ENCODE data around the gene RPS2.

The RPS2 gene

GRCh38 chr16:1993731-1994131 lies 29.1 kb upstream of the RPS2 start (continued):
- TF ChIP-seq, protein P1, sequence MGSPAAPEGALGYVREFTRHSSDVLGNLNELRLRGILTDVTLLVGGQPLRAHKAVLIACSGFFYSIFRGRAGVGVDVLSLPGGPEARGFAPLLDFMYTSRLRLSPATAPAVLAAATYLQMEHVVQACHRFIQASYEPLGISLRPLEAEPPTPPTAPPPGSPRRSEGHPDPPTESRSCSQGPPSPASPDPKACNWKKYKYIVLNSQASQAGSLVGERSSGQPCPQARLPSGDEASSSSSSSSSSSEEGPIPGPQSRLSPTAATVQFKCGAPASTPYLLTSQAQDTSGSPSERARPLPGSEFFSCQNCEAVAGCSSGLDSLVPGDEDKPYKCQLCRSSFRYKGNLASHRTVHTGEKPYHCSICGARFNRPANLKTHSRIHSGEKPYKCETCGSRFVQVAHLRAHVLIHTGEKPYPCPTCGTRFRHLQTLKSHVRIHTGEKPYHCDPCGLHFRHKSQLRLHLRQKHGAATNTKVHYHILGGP (tag by site-specific recombination; IDR thresholded peaks at IDR 0.05): no peak

DNA sequence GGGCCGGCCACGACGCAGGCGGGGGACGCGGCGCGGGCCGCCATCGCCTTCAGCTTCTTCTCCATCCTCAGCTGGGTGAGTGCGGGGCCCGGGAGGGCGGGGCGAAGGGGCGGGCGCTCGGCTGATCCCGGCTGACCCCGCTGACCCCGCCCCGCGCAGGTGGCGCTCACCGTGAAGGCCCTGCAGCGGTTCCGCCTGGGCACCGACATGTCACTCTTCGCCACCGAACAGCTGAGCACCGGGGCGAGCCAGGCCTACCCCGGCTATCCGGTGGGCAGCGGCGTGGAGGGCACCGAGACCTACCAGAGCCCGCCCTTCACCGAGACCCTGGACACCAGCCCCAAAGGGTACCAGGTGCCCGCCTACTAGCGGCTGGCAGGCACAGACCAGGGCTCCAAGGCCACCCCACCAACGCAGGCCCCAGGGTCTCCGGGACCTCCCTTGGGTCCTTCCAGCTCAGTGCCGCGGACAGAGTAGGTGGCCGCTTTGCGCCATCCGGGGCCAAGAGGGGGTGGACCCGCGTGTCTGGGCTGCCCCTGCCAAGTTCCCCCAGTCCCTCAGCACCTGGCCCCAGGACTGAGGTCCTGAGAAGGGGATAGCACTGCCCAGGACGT lies 28.2 kb upstream of the RPS2 start:
- H3K27ac ChIP-seq (ENCODE audit: extremely low read depth, low read depth, low read length): no peak overlapping the region
- ChIA-PET CTCF (interaction anchor here (3.8 kb wide), 1 partner anchor 10 kb away, joined by 39 read pairs; no protein-coding TSS in a partner anchor), POLR2A (interaction anchor here (0.9 to 1.5 kb wide), 3 partner anchors 28 to 163 kb away, joined by 5 to 7 read pairs (median 5); partner anchors contain the start of genes RPS2 and TRAF7)

More for the DNA sequence above, 28.2 kb upstream of the RPS2 start:
- Histone ChIP-seq H3K4me3 (ENCODE audit: low read depth, low read length) (no peak overlapping the region), H3K9me3 (ENCODE audit: control insufficient read depth, insufficient read depth, low read depth, low read length) (no peaks in the 10 kb centered on the region), H3K4me1 (ENCODE audit: control insufficient read depth, insufficient read depth, low read length) (peaks cover 3% of the 10 kb centered on the region), H3K36me3 (ENCODE audit: control insufficient read depth in 2 of 2, insufficient read depth in 1 of 2, low read length in 2 of 2) (peaks cover 0 to 12% of the 10 kb centered on the region in 2 experiments; a peak in 2 of 3 replicates)
- TF ChIP-seq, protein P2, sequence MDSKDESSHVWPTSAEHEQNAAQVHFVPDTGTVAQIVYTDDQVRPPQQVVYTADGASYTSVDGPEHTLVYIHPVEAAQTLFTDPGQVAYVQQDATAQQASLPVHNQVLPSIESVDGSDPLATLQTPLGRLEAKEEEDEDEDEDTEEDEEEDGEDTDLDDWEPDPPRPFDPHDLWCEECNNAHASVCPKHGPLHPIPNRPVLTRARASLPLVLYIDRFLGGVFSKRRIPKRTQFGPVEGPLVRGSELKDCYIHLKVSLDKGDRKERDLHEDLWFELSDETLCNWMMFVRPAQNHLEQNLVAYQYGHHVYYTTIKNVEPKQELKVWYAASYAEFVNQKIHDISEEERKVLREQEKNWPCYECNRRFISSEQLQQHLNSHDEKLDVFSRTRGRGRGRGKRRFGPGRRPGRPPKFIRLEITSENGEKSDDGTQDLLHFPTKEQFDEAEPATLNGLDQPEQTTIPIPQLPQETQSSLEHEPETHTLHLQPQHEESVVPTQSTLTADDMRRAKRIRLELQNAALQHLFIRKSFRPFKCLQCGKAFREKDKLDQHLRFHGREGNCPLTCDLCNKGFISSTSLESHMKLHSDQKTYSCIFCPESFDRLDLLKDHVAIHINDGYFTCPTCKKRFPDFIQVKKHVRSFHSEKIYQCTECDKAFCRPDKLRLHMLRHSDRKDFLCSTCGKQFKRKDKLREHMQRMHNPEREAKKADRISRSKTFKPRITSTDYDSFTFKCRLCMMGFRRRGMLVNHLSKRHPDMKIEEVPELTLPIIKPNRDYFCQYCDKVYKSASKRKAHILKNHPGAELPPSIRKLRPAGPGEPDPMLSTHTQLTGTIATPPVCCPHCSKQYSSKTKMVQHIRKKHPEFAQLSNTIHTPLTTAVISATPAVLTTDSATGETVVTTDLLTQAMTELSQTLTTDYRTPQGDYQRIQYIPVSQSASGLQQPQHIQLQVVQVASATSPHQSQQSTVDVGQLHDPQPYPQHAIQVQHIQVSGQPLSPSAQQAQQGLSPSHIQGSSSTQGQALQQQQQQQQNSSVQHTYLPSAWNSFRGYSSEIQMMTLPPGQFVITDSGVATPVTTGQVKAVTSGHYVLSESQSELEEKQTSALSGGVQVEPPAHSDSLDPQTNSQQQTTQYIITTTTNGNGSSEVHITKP (tag by site-specific recombination; IDR thresholded peaks at IDR 0.05): no peak
- no peak for TF ChIP-seq ZSCAN16 (tag by site-specific recombination; IDR thresholded peaks at IDR 0.05)
- TF ChIP-seq ZNF571 (tag by site-specific recombination; IDR thresholded peaks at IDR 0.05): no peak
- TF ChIP-seq ZBTB49 (tag by site-specific recombination; IDR thresholded peaks at IDR 0.05; ENCODE audit: low read depth): no peak
- TF ChIP-seq, protein P3, sequence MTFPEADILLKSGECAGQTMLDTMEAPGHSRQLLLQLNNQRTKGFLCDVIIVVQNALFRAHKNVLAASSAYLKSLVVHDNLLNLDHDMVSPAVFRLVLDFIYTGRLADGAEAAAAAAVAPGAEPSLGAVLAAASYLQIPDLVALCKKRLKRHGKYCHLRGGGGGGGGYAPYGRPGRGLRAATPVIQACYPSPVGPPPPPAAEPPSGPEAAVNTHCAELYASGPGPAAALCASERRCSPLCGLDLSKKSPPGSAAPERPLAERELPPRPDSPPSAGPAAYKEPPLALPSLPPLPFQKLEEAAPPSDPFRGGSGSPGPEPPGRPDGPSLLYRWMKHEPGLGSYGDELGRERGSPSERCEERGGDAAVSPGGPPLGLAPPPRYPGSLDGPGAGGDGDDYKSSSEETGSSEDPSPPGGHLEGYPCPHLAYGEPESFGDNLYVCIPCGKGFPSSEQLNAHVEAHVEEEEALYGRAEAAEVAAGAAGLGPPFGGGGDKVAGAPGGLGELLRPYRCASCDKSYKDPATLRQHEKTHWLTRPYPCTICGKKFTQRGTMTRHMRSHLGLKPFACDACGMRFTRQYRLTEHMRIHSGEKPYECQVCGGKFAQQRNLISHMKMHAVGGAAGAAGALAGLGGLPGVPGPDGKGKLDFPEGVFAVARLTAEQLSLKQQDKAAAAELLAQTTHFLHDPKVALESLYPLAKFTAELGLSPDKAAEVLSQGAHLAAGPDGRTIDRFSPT (tag by site-specific recombination; IDR thresholded peaks at IDR 0.05): peak; percentile 71; the same call in 1 of the 2 replicates
- peak; percentile 56; the same call in 1 of the 2 replicates for TF ChIP-seq BCL11B (tag by site-specific recombination; IDR thresholded peaks at IDR 0.05; ENCODE audit: low read depth)
